ENCODE measurements around the gene TRIM38.

Gene TRIM38

GRCh38 chr6:26026833-26027490, 64.4 kb downstream of the TRIM38 start:
- peak in 2 of 3 experiments; percentile 81 to 88 for DNase-seq (ENCODE audit: low read depth in 3 of 3)

- no peak for DNase-seq (ENCODE audit: low read depth in 3 of 3)
Measured at GRCh38 chr6:26027491-26028211, 65.0 kb downstream of the TRIM38 start.

- DNase-seq (ENCODE audit: low read depth in 3 of 3), result no peak
Measured at GRCh38 chr6:26028212-26028745, 65.7 kb downstream of the TRIM38 start.

GRCh38 chr6:26028746-26029569, 66.4 kb downstream of the TRIM38 start:
- no peak for DNase-seq (ENCODE audit: low read depth in 3 of 3)

GRCh38 chr6:26029570-26029856, 66.9 kb downstream of the TRIM38 start:
- DNase-seq (ENCODE audit: low read depth in 3 of 3), result no peak

GRCh38 chr6:26029857-26030653, 67.5 kb downstream of the TRIM38 start:
- DNase-seq (ENCODE audit: low read depth in 3 of 3), result no peak

- DNase-seq (ENCODE audit: low read depth in 3 of 3), result no peak
Measured at GRCh38 chr6:26030716-26031115, 68.1 kb downstream of the TRIM38 start.

- no peak for DNase-seq (ENCODE audit: low read depth in 3 of 3)
Measured at GRCh38 chr6:26031151-26031594, 68.6 kb downstream of the TRIM38 start.

GRCh38 chr6:26031595-26032339, 69.2 kb downstream of the TRIM38 start:
- DNase-seq (ENCODE audit: low read depth in 3 of 3), result peak in 2 of 3 experiments; percentile 59 to 71

GRCh38 chr6:26032340-26033084, 69.9 kb downstream of the TRIM38 start:
- DNase-seq (ENCODE audit: low read depth in 3 of 3), result no peak

GRCh38 chr6:26033085-26033940, 70.7 kb downstream of the TRIM38 start:
- peak in 1 of 3 experiments; percentile 21 for DNase-seq (ENCODE audit: low read depth in 3 of 3)

- DNase-seq (ENCODE audit: low read depth in 3 of 3), result peak in 1 of 3 experiments; percentile 21
Measured at GRCh38 chr6:26033941-26034354, 71.3 kb downstream of the TRIM38 start.

GRCh38 chr6:26034905-26035304, 72.3 kb downstream of the TRIM38 start:
- DNase-seq (ENCODE audit: low read depth in 3 of 3), result no peak
